Measurements from ENCODE around the gene SOX6. TPM values are rescaled to one million over a fixed set of nuclear protein-coding genes. Genes with fewer than 3 reads are reported as not detected.

Gene SOX6
- total and polyA plus RNA-seq, 2 of the 13 experiments (the other 11 are each of a cell fraction or from before 2014, with no cell fraction given), result 2.6 to 11.2 TPM

GRCh38 chr11:16080688-16081381 is 275.5 kb downstream of the SOX6 start:
- TF ChIP-seq ZNF121 (CRISPR knock-in tag; IDR thresholded peaks at IDR 0.05) (peak; percentile 26; the same call in 1 of the 2 replicates), NFYC (CRISPR knock-in tag; IDR thresholded peaks at IDR 0.05) (no peak)
- ChIA-PET CTCF (ENCODE audit: low intra/inter-chr PET ratio, low total read pairs) (no interaction called here), POLR2A (no interaction called here)
- no peak overlapping the region for H3K4me2 ChIP-seq (ENCODE audit: low read depth, low read length)
- no peaks in the 10 kb centered on the region for H3K9me3 ChIP-seq (ENCODE audit: low read length)
- intact Hi-C loops (cut with micrococcal nuclease; ENCODE audit: unreplicated experiment), result no loop called here
- in situ Hi-C loops (cut with HindIII; ENCODE audit: extremely low pct_ligation_motif_present, low pct_unique_long_range_greater_than_20kb), result no loop called here
- no peak overlapping the region for H3K9ac ChIP-seq (ENCODE audit: insufficient read depth, low read depth, low read length)
- no peak for ATAC-seq
- no peaks in the 10 kb centered on the region for H3K27me3 ChIP-seq (ENCODE audit: control insufficient read depth in 1 of 2, insufficient read depth in 2 of 2, low read length in 2 of 2)
- 20% methylated on average over 4 of the region's 4 CpGs for WGBS (ENCODE audit: low lambda C conversion rate)
- peaks cover 14% of the 10 kb centered on the region for H3K4me1 ChIP-seq (ENCODE audit: insufficient read depth, low read length)
- H2AFZ ChIP-seq (ENCODE audit: low read length), result no peak overlapping the region
- no peak overlapping the region for H3K27ac ChIP-seq (ENCODE audit: extremely low read length, insufficient read depth, low read length)
- no peaks in the 10 kb centered on the region for H3K79me2 ChIP-seq (ENCODE audit: insufficient read depth, low read length)
- H4K20me1 ChIP-seq (ENCODE audit: insufficient read depth, low read length), result no peaks in the 10 kb centered on the region
- FAIRE-seq, result no peak
- no peaks in the 10 kb centered on the region for H3K36me3 ChIP-seq (replicated peaks in 1 of 2; ENCODE audit: control insufficient read depth in 1 of 2, insufficient read depth in 2 of 2, low read length in 2 of 2)
- H3K4me3 ChIP-seq (replicated peaks in 1 of 3; ENCODE audit: insufficient read depth in 1 of 3, low read depth in 2 of 3, low read length in 3 of 3), result no peak overlapping the region
- no TSS peak for BruUV-seq (replicated peaks)
- no peak for DNase-seq (ENCODE audit: low spot score)

- FAIRE-seq (no peak), ATAC-seq (no peak), DNase-seq (ENCODE audit: low spot score) (no peak)
- H3K4me1 ChIP-seq (ENCODE audit: insufficient read depth, low read length), result peaks cover 14% of the 10 kb centered on the region
- ChIA-PET POLR2A (no interaction called here), CTCF (ENCODE audit: low intra/inter-chr PET ratio, low total read pairs) (no interaction called here)
- in situ Hi-C loops (cut with HindIII; ENCODE audit: extremely low pct_ligation_motif_present, low pct_unique_long_range_greater_than_20kb), result no loop called here
- H3K27me3 ChIP-seq (ENCODE audit: control insufficient read depth in 1 of 2, insufficient read depth in 2 of 2, low read length in 2 of 2), result no peaks in the 10 kb centered on the region
- H2AFZ ChIP-seq (ENCODE audit: low read length), result no peak overlapping the region
- no peak overlapping the region for H3K4me2 ChIP-seq (ENCODE audit: low read depth, low read length)
- no peaks in the 10 kb centered on the region for H3K9me3 ChIP-seq (ENCODE audit: low read length)
- no TSS peak for BruUV-seq (replicated peaks)
- no peak overlapping the region for H3K9ac ChIP-seq (ENCODE audit: insufficient read depth, low read depth, low read length)
- no peak overlapping the region for H3K27ac ChIP-seq (ENCODE audit: extremely low read length, insufficient read depth, low read length)
- WGBS (ENCODE audit: low lambda C conversion rate), result 29% methylated on average over 2 of the region's 3 CpGs
- intact Hi-C loops (cut with micrococcal nuclease; ENCODE audit: unreplicated experiment), result no loop called here
- H4K20me1 ChIP-seq (ENCODE audit: insufficient read depth, low read length), result no peaks in the 10 kb centered on the region
- TF ChIP-seq ZKSCAN1 (IDR thresholded peaks at IDR 0.05; ENCODE audit: low read length), result no peak
- no peak for TF ChIP-seq REXO4 (CRISPR knock-in tag; IDR thresholded peaks at IDR 0.05; ENCODE audit: borderline replicate concordance)
- no peak for TF ChIP-seq NR0B2 (CRISPR knock-in tag; IDR thresholded peaks at IDR 0.05)
- TF ChIP-seq ZNF768 (CRISPR knock-in tag; IDR thresholded peaks at IDR 0.05), result no peak
- no peak for TF ChIP-seq ZNF44 (CRISPR knock-in tag; IDR thresholded peaks at IDR 0.05)
- TF ChIP-seq, protein P1, sequence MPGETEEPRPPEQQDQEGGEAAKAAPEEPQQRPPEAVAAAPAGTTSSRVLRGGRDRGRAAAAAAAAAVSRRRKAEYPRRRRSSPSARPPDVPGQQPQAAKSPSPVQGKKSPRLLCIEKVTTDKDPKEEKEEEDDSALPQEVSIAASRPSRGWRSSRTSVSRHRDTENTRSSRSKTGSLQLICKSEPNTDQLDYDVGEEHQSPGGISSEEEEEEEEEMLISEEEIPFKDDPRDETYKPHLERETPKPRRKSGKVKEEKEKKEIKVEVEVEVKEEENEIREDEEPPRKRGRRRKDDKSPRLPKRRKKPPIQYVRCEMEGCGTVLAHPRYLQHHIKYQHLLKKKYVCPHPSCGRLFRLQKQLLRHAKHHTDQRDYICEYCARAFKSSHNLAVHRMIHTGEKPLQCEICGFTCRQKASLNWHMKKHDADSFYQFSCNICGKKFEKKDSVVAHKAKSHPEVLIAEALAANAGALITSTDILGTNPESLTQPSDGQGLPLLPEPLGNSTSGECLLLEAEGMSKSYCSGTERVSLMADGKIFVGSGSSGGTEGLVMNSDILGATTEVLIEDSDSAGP (CRISPR knock-in tag; IDR thresholded peaks at IDR 0.05; ENCODE audit: borderline replicate concordance), result no peak
- TF ChIP-seq ZBTB38 (CRISPR knock-in tag; IDR thresholded peaks at IDR 0.05), result no peak
- H3K79me2 ChIP-seq (ENCODE audit: insufficient read depth, low read length), result no peaks in the 10 kb centered on the region
- no peak overlapping the region for H3K4me3 ChIP-seq (replicated peaks in 1 of 3; ENCODE audit: insufficient read depth in 1 of 3, low read depth in 2 of 3, low read length in 3 of 3)
- H3K36me3 ChIP-seq (replicated peaks in 1 of 2; ENCODE audit: control insufficient read depth in 1 of 2, insufficient read depth in 2 of 2, low read length in 2 of 2), result no peaks in the 10 kb centered on the region
Observed at GRCh38 chr11:16078936-16079335, 277.4 kb downstream of the SOX6 start.
